ENCODE results near the gene GIMAP4.
"Not testable (repeated sequence)": the region's sequence is repeated elsewhere in the genome, so short reads cannot be mapped to it uniquely, and the experiment has no call there.

The GIMAP4 gene

GRCh38 chr7:150580638-150581394, 13.6 kb downstream of the GIMAP4 start:
- DNase-seq: no peak

GRCh38 chr7:150585199-150585598, 18.0 kb downstream of the GIMAP4 start:
- DNase-seq: no peak

- no peak for DNase-seq
Observed at GRCh38 chr7:150586068-150586784, 19.0 kb downstream of the GIMAP4 start.

- no peak for DNase-seq
Observed at GRCh38 chr7:150586785-150587152, 19.6 kb downstream of the GIMAP4 start.

- no peak for DNase-seq
Observed at GRCh38 chr7:150587551-150587950, 20.4 kb downstream of the GIMAP4 start.

- DNase-seq: no peak
Observed at GRCh38 chr7:150594805-150595204, 27.6 kb downstream of the GIMAP4 start.

GRCh38 chr7:150595361-150595760, 28.2 kb downstream of the GIMAP4 start:
- DNase-seq: no peak

- DNase-seq: not testable (repeated sequence)
Observed at GRCh38 chr7:150603600-150603999, 36.4 kb downstream of the GIMAP4 start.

- no peak for DNase-seq
Observed at GRCh38 chr7:150610233-150610632, 43.0 kb downstream of the GIMAP4 start.

GRCh38 chr7:150612925-150613324, 45.7 kb downstream of the GIMAP4 start:
- DNase-seq: no peak

- no peak for DNase-seq
Observed at GRCh38 chr7:150613880-150614279, 46.7 kb downstream of the GIMAP4 start.

GRCh38 chr7:150614426-150614825, 47.2 kb downstream of the GIMAP4 start:
- not testable (repeated sequence) for DNase-seq

GRCh38 chr7:150615221-150615755, 48.1 kb downstream of the GIMAP4 start:
- DNase-seq: not testable (repeated sequence)

- DNase-seq: no peak
Observed at GRCh38 chr7:150620061-150620460, 52.9 kb downstream of the GIMAP4 start.

- no peak for DNase-seq
Observed at GRCh38 chr7:150620617-150621371, 53.6 kb downstream of the GIMAP4 start.

- no peak for DNase-seq
Observed at GRCh38 chr7:150621376-150621775, 54.2 kb downstream of the GIMAP4 start.

All from eye (tissue), 1 donor.